ENCODE measurements around the gene CCDC3. TPM values are rescaled to one million over a fixed set of nuclear protein-coding genes. Genes with fewer than 3 reads are reported as not detected.

The CCDC3 gene
- total RNA-seq, 1 experiment from 2014 or later = 2.8 TPM

DNA sequence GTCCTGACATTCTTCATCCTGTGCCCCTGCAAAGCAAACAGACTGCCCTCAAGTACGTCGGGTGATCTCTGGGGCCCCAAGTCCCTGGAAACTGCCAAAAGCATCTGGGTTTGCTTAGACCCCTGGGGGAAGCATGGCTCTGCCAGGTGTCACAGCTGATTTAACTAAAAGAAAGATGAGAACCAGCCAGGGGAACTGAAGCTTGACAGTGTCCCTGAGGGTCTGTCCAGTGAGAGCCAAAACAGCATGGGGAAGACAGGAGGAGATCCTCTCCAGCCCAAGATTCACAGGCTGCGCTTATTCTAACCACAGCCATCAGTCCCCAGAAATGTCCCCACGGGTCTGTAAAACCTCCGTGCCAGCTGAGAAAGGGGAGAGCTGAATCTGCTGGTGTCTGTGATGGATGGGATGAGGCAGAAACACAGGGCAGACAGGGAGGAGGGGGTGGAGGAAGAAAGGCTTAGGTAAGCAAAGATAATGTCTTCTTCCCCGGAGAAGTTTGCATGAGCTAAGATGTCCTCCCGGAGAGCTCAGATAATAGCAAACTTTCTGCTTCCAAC lies 21.3 kb downstream of the CCDC3 start:
- H3K9me3 ChIP-seq (ENCODE audit: low read depth, low read length, poor library complexity, severe bottlenecking) = no peaks in the 10 kb centered on the region
- peaks cover 8% of the 10 kb centered on the region for H3K4me1 ChIP-seq (ENCODE audit: insufficient read depth, low read length, poor library complexity, severe bottlenecking)
- CTCF ChIA-PET = no interaction called here
- no peak for TF ChIP-seq EZH2 (IDR thresholded peaks at IDR 0.05; ENCODE audit: borderline replicate concordance, low read depth, low read length, poor library complexity, severe bottlenecking)
- TF ChIP-seq, protein P1, sequence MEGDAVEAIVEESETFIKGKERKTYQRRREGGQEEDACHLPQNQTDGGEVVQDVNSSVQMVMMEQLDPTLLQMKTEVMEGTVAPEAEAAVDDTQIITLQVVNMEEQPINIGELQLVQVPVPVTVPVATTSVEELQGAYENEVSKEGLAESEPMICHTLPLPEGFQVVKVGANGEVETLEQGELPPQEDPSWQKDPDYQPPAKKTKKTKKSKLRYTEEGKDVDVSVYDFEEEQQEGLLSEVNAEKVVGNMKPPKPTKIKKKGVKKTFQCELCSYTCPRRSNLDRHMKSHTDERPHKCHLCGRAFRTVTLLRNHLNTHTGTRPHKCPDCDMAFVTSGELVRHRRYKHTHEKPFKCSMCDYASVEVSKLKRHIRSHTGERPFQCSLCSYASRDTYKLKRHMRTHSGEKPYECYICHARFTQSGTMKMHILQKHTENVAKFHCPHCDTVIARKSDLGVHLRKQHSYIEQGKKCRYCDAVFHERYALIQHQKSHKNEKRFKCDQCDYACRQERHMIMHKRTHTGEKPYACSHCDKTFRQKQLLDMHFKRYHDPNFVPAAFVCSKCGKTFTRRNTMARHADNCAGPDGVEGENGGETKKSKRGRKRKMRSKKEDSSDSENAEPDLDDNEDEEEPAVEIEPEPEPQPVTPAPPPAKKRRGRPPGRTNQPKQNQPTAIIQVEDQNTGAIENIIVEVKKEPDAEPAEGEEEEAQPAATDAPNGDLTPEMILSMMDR (conservative IDR thresholded peaks at IDR 0.05; ENCODE audit: low read depth, low read length) = no peak
- no peak overlapping the region for H3K27ac ChIP-seq (ENCODE audit: low read depth, low read length, poor library complexity, severe bottlenecking)
- DNase-seq (ENCODE audit: low spot score) = peak; percentile 25
- no peaks in the 10 kb centered on the region for H3K36me3 ChIP-seq (ENCODE audit: insufficient read depth, low read length, poor library complexity, severe bottlenecking)
- no peak overlapping the region for H3K4me3 ChIP-seq (ENCODE audit: low read depth, low read length, poor library complexity, severe bottlenecking)
- intact Hi-C loops (cut with micrococcal nuclease; ENCODE audit: unreplicated experiment) = no loop called here
- no TSS peak for BruUV-seq (replicated peaks)
- no peaks in the 10 kb centered on the region for H3K27me3 ChIP-seq (replicated peaks; ENCODE audit: insufficient read depth, low read depth, low read length, poor library complexity)
- POLR2A ChIA-PET (ENCODE audit: low non-redundant PET) = no interaction called here

DNA sequence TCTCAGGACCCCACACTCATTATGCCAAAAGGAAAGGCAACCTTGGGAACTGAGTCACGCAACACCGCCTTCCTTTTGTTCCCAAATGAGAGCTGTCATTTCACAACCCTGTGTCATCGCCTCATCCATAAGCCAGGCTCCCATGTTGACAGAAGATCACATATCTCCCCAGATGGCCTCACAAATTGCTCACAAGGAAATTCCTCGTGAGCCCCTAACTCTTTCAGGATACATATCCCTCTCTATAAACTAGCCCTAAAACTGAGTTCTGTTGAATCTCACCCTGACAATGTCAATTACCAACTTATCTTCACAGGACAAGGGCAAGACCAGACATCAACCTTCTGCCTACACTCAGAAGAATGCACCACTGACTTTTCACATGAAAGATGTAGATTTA lies 22.6 kb downstream of the CCDC3 start:
- Histone ChIP-seq H3K4me3 (ENCODE audit: low read depth, low read length, poor library complexity, severe bottlenecking) (no peak overlapping the region), H3K4me1 (ENCODE audit: insufficient read depth, low read length, poor library complexity, severe bottlenecking) (peaks cover 8% of the 10 kb centered on the region), H3K27ac (ENCODE audit: low read depth, low read length, poor library complexity, severe bottlenecking) (no peak overlapping the region), H3K36me3 (ENCODE audit: insufficient read depth, low read length, poor library complexity, severe bottlenecking) (no peaks in the 10 kb centered on the region), H3K27me3 (replicated peaks; ENCODE audit: insufficient read depth, low read depth, low read length, poor library complexity) (no peaks in the 10 kb centered on the region), H3K9me3 (ENCODE audit: low read depth, low read length, poor library complexity, severe bottlenecking) (no peaks in the 10 kb centered on the region)
- ChIA-PET CTCF (no interaction called here), POLR2A (ENCODE audit: low non-redundant PET) (no interaction called here)
- intact Hi-C loops (cut with micrococcal nuclease; ENCODE audit: unreplicated experiment) = no loop called here
- BruUV-seq (replicated peaks) = no TSS peak
- TF ChIP-seq, protein P1 (conservative IDR thresholded peaks at IDR 0.05; ENCODE audit: low read depth, low read length) = no peak
- no peak for TF ChIP-seq EZH2 (IDR thresholded peaks at IDR 0.05; ENCODE audit: borderline replicate concordance, low read depth, low read length, poor library complexity, severe bottlenecking)
- DNase-seq (ENCODE audit: low spot score) = no peak

DNA sequence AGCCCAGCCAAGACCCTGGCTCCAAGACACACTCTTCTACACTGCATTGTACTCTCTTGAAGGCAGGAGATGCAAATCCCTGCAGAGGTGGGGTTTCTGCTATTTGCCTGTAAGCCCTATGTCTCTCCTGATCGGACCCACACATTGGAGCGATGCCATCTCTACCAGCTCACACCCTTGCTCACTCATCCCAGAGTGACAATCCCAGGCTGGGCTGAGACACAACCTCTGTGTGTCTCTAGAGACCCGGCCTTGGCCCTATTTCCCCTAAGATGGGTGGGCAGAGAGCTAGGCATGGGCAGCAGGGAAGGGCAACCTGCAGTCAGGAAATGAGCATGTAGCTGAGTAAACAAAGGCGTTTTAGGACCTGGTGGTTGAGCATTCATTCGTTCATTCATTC lies 25.6 kb downstream of the CCDC3 start:
- Histone ChIP-seq H3K4me1 (ENCODE audit: insufficient read depth, low read length, poor library complexity, severe bottlenecking) (peaks cover 8% of the 10 kb centered on the region), H3K9me3 (ENCODE audit: low read depth, low read length, poor library complexity, severe bottlenecking) (no peaks in the 10 kb centered on the region), H3K27me3 (replicated peaks; ENCODE audit: insufficient read depth, low read depth, low read length, poor library complexity) (no peaks in the 10 kb centered on the region), H3K36me3 (ENCODE audit: insufficient read depth, low read length, poor library complexity, severe bottlenecking) (no peaks in the 10 kb centered on the region), H3K27ac (ENCODE audit: low read depth, low read length, poor library complexity, severe bottlenecking) (no peak overlapping the region), H3K4me3 (ENCODE audit: low read depth, low read length, poor library complexity, severe bottlenecking) (no peak overlapping the region)
- no TSS peak for BruUV-seq (replicated peaks)
- intact Hi-C loops (cut with micrococcal nuclease; ENCODE audit: unreplicated experiment) = no loop called here
- POLR2A ChIA-PET (ENCODE audit: low non-redundant PET) = no interaction called here
- TF ChIP-seq EZH2 (IDR thresholded peaks at IDR 0.05; ENCODE audit: borderline replicate concordance, low read depth, low read length, poor library complexity, severe bottlenecking) = no peak
- TF ChIP-seq, protein P1 (conservative IDR thresholded peaks at IDR 0.05; ENCODE audit: low read depth, low read length) = no peak
- CTCF ChIA-PET = no interaction called here
- DNase-seq (ENCODE audit: low spot score) = no peak
